HTR-8/SVneo (cell line): ENCODE results near the gene ESYT2.

Experiments used
- DNase-seq: peaks from one replicate; pipeline ENCODE4 v3.0.0; 2011; ENCODE audit warnings: low spot score, mixed read lengths; ENCODE audit not compliant: insufficient read length
- FAIRE-seq: peaks from 2 replicates; lab custom pipeline; 2011; peaks lifted over from hg19 to GRCh38; lab: Jason Lieb, UNC

ESYT2 gene

DNA sequence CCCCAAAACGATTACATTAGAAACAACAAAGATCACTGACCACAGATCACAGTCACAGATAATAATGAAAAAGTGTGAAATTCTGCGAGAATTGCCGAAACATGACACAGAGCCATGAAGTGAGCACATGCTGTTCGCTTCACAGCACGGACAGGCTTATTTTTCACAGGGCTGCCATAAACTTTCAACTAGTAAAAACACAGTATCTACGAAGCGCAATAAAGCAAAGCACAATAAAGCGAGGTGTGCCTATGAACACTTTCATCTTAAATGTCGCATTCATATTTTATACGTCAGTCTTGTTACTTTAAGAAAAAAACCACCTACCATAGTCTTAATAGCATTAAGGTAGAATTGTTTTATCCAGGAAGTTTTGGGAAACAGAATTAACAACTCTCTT lies 51.5 kb downstream of the ESYT2 start:
- DNase-seq = no peak
- no peak for FAIRE-seq

DNA sequence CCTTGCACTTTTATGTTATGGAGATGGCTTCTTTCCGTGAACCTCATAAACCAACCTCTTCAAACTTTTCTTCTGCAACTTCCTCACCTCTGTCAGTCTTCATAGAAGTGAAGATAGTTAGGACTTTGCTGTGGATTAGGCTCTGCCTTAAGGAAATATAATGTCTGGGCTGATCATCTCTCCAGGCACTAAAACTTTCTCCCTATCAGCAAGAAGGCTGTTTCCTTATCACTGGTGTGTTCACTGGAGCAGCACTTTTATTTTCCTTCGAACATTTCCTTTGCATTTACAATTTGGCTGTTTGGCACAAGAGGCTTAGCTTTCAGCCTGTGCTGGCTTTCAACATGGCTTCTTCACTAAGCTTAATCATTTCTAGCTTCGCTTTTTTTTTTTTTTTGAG lies 52.8 kb downstream of the ESYT2 start:
- no peak for DNase-seq
- no peak for FAIRE-seq

DNA sequence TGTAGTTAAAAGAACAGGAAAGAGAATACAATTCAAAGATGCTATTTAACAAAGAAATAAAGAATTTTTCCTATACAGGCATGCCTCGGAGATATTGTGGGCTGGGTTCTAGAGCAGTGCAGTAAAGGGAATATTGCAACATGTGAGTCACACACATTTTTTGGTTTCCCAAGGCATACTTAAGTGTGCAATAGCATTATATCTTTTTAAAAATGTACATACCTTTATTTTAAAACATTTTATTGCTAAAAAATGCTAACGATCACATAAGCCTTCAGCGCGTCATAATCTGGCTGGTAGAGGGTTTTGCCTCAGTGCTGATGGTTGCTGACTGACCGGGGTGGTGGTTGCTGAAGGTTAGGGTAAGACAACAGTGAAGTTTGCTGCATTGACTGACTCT lies 54.4 kb downstream of the ESYT2 start:
- DNase-seq (no peak), FAIRE-seq (no peak)

DNA sequence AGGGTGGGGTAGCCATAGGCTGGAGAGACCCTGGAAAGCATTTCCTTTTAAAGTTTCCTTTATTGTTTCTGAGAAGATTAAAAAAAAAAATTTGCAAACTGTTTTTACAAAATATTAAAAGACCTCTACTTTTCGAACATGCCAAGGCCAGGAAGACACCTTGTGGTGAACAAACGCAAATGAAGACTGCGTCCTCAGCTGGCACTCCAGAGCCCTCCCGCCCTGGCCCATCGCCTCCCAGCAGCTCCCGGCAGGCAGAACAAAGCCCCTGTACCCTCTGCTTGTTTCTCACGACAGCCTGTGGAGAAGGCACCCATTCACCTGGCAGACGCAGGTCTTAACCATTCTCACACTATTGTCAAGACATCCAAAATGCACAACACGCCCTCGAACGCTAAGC lies 56.4 kb downstream of the ESYT2 start:
- DNase-seq = no peak
- FAIRE-seq = no peak

DNA sequence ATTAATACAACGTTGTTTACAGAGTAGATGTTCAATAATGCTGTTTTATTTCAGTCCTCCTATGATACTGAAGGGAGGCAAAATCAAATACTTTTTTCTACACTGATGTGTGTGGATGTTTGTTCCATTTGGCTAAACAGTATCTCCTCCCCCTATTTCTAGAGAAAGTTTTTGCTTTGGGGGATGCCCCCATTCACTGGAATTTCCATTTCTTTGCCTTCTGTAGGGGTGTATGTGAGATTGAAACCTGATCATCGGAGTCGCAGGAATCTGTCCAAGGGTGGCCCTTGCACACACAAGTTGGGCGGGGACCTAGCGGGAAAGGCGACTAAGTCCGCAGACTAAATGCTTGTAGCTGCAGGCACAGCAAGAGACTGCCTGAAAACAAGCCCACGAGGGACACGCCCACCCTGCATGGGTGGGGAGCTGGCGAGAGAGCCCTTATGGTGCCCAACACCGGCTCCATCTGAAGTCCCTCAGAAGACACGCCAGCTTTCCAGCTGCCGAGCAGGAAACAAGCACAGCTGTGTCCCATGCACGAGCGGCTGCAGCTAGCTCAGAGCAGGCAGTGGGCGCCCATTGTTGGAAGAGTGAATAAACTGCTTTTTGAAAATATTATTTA lies 58.0 kb downstream of the ESYT2 start:
- FAIRE-seq (no peak), DNase-seq (no peak)

DNA sequence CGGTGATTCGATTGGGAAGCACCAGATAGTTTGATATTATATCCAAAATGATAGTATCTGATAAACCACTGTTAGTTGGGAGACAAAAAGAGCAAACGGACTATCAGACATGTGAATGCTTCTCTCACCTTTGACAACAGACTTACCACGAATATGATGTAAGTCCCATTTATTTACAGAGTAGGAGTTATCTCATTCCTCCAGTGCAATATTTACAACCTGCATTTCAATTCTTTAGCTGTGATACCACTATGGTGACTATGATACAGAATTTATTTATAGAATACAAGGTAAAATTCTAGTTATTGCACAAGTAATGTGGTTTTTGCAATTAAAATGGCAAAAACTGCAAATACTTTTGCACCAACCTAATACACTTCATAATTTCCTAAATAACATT lies 61.6 kb downstream of the ESYT2 start:
- no peak for DNase-seq
- no peak for FAIRE-seq

DNA sequence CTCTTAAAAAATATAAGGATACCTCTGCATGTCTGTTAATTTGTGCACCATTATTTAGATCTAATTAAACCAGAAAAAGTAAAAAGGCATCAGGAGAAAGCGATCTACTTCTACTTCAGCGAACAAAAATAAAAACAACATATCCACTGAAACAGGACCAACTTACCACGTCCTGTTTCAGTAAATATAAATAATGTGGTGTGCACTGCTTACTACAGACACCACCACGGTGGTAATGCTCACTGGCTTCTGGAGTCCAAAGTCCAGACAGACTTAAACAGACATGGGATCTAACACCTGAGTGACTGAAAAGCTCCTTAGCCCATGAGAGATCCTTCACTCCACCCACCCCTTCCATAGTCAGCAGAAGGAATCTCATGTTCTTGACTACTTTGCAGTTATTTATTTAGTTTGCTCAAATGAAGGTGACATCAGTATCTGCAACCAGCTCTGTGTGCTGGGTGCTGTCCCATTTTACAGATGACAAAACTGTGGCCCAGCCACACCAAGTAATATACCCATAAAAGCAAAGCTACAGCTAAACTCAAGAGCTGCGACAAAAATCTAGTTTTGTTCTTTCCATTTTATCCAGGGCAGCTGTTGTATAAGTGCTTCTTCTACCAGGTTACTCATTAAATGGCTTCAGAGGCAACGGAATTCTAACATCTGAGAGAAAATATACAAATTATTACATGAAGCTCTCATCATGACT lies 62.6 kb downstream of the ESYT2 start:
- FAIRE-seq = no peak
- DNase-seq = no peak

DNA sequence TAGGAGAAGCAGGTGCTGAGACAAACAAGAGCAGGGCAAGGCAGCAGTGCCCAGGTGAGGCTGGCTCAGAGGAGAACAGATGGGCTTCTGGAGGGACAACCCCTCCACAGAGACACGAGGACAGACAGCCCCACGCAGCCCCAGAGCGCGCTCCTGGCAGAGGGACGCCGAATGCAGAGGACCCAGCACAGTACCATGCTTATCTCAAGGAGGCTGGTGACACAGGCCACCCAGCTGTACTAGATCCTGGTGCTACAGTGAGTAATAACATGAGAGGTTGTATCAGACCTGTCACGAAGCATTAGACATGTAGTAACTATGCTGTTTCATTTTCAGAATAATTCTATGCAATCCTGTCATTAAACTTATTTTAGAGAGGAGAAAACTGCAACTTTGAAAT lies 64.3 kb downstream of the ESYT2 start:
- FAIRE-seq = no peak
- DNase-seq = no peak

DNA sequence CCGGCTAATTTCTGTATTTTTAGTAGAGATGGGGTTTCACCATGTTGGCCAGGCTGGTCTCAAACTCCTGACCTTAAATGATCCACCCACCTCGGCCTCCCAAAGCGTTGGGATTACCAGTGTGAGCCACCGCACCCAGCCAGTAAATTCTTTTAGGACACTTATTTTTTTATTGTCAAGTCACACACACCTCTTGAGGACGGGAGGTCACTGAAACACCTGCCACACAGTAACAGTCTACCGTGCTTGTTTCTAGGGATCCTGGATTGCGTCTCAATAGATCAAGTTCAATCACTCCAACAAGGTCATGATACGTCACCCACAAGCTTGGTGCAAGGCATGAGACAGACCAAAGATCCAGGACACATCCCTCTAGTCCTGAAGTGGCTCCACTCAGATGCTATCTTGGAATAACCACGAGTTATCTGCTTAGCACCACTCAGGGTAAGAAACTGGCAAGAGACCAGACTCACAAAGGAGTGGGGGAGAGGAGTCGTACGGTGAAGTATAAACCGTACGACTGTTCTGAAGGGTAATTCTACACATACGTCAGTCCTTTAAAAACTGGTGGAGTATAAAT lies 65.8 kb downstream of the ESYT2 start:
- no peak for DNase-seq
- no peak for FAIRE-seq

DNA sequence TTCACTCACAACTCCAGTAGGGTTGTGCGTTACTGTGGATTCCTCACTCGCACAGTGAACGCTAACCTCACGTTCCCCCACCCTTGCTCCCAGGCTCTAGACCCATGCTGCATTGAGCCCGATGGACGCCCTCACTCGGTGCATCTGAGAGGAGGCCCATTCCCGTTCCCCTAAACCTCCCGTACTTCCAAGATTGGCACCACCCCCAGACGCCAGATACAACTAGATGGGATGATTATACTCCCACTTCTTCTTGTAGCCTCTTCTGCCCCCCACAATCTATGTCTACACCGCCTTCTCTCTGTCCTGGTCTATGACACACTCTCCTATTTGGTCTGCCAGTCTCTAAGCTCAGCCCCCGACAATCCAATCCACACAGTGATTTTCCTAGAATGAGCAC lies 67.4 kb downstream of the ESYT2 start:
- DNase-seq (no peak), FAIRE-seq (no peak)

DNA sequence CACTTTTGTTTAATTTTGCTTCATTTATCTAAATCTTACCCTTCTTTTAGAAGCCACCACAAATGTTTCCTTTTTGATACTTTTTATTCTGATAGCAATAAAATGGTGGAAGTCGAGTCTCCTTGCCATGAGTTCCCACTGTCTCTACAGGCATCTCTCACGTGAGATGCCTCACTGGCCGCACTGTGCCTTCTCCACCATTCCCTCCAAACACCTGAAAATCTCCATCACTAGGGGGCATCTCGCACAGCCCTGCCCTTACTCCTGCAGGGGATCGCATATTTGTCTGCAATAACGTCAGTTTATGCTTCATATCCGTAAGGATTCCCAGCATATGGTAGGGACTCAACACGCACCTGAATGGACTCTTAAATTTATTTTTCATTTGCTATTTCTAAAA lies 68.4 kb downstream of the ESYT2 start:
- no peak for FAIRE-seq
- DNase-seq = no peak

DNA sequence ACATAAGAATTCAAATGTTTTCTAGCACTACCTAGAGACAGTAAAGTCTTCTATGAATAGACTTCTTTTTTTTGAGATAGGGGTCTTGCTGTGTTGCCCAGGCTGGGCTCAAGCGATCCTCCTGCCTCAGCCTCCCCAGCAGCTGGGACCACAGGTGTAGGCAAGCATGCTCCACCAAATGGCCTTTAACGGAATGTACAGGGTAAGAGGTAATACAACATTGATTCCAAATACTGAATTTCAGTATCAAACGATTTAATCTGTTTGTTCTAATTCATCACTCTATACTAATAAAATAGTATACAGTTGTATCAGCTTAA lies 68.9 kb downstream of the ESYT2 start:
- no peak for FAIRE-seq
- DNase-seq = no peak

DNA sequence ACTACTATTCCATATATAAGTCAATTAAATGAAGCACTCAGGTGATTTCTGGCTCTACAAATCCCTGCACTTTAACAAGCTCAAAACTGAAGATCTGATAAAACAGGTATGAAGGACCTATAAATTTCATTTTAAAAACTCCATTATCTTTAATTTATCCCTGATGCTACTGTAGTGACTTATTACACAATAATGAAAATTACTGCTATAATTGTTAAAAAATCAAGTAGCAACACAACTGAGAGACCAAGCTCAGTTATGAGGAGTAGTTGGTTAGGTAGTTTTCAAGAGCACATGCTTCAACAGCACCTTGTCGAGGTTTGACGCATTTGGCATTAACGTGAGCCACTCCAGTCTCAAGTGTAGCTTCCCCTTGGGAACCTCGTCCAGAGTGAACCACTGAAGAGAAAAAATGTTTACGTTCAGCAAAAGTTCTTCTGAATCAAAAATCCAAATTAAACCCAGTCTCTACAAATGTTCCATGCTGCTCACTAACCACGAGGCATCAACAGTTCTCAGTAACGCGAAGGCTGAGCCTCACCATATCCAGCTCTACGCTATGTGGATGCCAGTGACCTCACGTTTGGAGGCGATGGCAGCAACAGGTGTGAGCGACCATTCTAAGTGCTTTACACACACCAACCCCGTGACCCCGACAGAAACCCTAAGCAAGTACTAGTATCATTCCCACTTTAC lies 69.4 kb downstream of the ESYT2 start:
- no peak for FAIRE-seq
- DNase-seq = no peak

DNA sequence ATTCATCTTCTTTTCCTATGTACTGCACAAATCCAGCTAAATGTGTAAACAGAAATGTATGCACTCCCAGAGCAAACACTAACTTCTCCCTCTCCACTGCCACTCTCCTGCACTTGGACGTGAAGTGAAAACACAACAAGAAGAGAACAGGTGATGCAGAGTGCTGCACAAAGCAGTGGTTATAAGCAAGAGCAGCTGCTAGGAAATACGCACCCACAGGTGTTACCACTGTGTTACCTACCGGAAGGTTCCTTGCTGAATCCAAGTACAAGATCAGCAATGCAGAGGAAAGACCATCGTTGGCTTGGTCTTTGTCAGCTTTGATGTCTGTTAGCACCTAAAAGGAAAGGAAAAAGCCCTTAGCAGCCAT lies 70.1 kb downstream of the ESYT2 start:
- DNase-seq (no peak), FAIRE-seq (no peak)

DNA sequence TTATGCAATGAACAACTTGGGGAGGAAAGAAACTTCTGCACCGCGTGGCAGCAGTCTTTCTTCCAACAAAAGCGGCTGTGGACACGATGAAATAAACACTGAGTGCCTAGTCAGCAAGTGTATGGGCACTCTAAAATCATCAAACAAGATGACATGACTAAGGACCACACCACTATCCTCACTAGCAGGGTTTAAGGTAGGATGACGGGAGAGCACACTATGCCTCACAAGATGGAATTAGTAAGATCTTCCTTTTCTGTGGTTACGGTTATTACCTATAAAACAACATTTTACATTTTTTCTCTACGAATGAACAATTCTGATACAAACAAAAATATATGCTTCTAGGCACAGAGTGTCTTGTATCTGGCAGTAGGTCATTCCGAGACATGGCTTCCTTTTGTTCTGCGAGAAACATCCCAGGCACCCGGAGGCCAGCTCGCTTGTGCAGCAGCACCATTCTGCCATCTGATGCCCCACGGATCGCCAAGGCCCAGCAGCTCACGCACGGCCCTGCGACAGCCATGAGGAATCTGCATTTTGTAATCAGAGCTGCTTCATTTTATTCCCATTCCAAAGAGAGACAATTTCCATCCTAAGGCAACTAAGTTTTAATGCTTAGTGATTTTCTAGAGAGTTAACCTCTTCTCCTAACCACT lies 70.6 kb downstream of the ESYT2 start:
- no peak for DNase-seq
- FAIRE-seq = no peak

DNA sequence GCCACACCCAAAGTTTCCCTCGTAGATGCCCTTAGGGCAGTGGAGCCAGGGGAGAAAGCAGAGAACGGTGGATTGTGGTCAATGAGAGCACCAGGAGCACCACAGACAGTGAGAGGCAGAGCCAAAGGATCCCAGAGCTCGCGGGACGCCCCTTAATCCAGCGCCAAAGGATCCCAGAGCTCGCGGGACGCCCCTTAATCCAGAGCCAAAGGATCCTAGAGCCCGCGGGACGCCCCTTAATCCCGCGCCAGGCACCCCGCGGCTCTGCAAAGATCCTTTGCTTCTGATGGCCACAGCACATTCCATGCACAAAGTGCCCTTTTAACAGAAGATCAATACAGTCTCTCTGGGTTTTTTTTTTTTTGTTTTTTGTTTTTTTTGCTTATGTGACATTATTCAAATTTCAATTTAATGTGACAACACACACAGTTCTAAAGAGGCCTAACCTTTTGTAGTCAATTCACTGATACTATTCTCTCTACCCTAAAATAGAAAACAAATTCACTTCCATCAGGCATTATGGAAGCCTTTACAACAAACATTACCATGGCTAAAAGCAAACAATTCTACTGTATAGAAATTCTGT lies 71.8 kb downstream of the ESYT2 start:
- no peak for FAIRE-seq
- DNase-seq = no peak

DNA sequence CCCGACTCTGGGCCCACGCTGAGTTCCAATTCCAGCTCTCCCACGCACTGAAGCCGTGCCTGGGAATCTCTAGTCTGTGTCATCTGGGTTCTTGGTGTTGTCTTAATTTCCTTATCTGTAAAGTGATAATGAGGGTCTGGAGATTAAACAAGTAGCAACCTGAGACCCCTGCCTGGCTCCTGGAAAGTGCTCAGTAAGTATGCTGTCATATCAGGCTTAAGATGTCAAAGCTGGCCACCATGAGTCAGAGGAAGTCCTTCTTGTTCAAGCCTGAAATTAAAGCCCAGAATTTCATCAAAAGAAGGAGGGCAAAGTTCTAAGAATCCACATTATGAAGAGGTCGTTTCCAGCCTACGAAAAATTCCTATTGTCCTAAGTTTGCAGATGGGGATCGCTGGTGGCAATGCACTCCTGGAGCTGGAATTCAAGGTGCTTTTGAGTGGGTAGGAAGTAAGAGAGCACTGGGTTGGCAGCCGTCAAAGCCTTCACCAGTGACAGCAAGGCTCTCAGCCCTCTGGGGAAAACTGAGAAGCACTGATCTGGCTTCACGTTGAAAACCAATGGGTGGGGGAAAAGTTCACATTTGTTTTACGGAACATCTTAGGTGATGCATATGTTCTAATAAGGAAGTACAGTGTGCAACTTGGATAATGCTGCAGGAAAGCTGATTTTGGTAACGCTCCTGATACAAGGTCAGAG lies 74.4 kb downstream of the ESYT2 start:
- no peak for DNase-seq
- FAIRE-seq = no peak

DNA sequence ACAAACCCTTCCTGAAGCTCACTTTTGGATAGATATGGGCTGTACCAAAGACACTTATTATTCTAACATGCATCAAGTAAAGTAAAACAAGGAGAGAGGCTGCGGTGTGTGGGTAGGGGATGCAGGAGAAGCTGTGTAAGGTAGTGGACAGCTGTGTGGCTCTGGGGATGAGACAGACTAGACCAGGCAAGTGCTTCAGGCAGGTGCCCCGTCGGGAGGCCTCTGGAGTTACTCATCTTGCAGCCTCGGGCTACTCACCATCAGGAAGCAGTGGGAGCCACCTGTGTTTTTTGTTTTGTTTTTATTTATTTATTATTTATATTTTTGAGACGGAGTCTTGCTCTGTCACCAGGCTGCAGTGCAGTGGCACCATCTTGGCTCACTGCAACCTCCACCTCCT lies 75.4 kb downstream of the ESYT2 start:
- FAIRE-seq (no peak), DNase-seq (no peak)

DNA sequence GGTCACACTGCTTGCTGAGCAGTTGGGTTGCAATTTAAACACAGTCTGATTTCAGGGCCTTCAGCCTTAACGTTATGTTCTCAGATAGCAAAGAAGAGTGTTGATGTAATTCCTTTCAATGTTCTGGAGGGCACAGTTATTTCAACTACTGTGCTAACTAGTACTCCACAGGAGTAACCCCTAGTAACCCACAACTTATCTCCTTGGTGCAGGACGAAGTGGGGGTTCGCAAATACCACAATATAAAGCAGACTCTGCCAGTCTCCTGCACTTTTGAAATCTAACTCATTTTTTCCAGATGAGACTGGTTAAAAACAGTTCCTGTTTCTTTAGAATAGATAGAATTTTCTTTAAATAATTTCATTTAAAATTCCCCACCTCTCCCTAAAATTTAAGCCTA lies 77.6 kb downstream of the ESYT2 start:
- FAIRE-seq (no peak), DNase-seq (no peak)

DNA sequence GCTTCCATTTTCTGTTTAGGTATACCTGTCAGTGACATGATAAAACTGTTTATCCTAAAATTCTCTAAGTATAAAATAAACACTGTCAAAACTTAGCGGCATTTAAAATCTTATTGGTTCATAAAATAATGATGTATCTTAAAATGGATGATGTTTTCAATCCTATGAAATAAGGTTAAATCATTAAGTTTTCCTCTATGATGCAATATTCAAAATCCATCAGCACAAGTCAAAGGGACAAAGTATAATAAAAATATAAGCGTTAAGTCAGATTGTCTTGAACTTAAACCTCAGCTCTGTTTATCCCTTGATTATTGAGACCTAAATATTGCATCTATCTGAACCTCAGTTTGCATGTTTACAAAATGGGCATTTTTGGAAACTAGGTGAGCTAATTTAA lies 78.1 kb downstream of the ESYT2 start:
- no peak for FAIRE-seq

More for the DNA sequence above, 78.1 kb downstream of the ESYT2 start:
- DNase-seq = no peak
